ENCODE results near the gene PKMYT1. TPM values are rescaled to one million over a fixed set of nuclear protein-coding genes. Genes with fewer than 3 reads are reported as not detected.
"Not testable (repeated sequence)": the region's sequence is repeated elsewhere in the genome, so short reads cannot be mapped to it uniquely, and the experiment has no call there.

The PKMYT1 gene
- total RNA-seq, 1 donor from 2014 or later, result 3.6 TPM

DNA sequence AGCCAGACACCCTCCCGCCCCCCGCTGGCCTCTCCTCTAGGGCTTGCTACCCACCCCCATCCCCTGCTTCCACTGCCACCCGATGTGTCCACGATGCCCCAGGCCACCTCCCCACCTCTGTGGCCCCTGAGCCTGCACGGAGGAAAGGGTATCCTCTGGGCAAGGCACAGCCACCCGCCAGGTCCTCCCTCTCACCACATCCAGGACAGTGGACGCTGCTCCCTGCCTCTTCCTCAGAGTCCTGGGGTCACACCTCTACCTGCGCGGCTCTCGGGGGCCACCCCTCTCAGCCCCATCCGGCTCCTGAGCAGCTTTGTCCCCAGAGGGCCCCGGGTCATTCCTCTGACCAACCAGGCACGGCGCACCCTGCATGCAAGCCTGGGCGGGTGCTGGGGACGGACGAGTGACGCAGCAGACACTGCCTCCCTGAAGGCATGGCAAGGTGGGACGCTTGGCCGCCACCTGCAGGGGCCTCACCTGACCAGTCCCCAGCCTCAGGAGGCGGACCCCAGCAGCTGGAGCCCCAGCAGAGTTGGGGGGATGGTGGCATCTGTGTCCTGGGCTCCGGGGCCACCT is 43.7 kb downstream of the PKMYT1 start:
- no peak for DNase-seq (ENCODE audit: low read depth in 2 of 2)

GRCh38 chr16:2934450-2934849 is 45.8 kb downstream of the PKMYT1 start:
- DNase-seq (ENCODE audit: low read depth in 2 of 2), result no peak

DNA sequence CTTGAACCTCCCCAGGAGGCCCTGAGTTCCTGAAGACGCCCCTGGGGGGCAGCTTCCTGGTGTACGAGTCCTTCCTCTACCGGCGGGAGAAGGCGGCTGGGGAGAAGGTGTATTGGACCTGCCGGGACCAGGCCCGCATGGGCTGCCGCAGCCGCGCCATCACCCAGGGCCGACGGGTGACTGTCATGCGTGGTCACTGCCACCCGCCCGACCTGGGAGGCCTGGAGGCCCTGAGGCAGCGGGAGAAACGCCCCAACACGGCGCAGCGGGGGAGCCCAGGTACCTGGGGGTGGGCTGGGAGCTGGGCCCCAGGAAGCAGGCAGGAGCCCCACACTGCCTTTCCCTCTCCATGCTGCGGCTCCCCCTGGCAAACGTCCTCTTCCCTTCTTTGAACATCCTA is 46.5 kb downstream of the PKMYT1 start:
- no peak for DNase-seq (ENCODE audit: low read depth in 2 of 2)

- no peak for DNase-seq (ENCODE audit: low read depth in 2 of 2)
Measured at GRCh38 chr16:2933136-2933535, 47.1 kb downstream of the PKMYT1 start.

- not testable (repeated sequence) for DNase-seq (ENCODE audit: low read depth in 2 of 2)
Measured at GRCh38 chr16:2931231-2931914, 48.9 kb downstream of the PKMYT1 start.

DNA sequence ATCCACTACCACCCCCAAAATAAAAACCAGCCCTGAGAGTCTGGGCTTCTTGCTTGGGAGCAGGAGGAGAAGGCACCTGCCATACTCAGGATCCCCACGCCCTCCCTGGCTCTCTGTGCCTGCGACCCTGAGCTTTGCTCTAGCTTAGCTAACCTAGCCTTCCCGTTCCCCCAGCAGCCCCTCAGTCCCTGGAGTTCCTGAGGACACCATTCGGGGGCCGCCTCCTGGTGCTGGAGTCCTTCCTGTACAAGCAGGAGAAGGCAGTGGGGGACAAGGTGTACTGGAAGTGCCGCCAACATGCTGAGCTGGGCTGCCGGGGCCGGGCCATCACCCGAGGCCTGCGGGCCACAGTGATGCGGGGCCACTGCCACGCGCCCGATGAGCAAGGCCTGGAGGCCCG is 50.0 kb downstream of the PKMYT1 start:
- DNase-seq (ENCODE audit: low read depth in 2 of 2), result no peak

- no peak for DNase-seq (ENCODE audit: low read depth in 2 of 2)
Measured at GRCh38 chr16:2929693-2930092, 50.6 kb downstream of the PKMYT1 start.

DNA sequence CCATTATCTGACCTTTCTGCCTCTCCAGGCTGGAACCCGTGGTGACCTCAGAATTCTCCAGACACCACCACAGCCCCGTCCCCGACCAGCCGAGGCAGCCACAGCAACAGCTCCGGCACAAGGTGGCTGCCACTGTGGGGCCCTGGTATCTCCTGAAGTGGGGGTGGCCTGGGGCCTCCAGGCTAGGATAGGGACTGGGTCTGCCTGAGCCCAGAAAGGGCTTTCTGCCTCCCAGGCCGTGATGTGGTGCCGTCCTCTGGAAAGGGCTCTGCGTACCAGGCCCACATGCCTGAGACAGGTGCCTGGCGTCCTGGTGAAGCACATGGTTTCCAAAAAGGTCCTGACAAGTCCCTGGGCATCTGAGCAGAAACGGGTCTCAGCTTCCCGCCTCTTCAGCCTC is 51.5 kb downstream of the PKMYT1 start:
- DNase-seq (ENCODE audit: low read depth in 2 of 2), result no peak

- not testable (repeated sequence) for DNase-seq (ENCODE audit: low read depth in 2 of 2)
Measured at GRCh38 chr16:2928151-2928550, 52.1 kb downstream of the PKMYT1 start.

DNA sequence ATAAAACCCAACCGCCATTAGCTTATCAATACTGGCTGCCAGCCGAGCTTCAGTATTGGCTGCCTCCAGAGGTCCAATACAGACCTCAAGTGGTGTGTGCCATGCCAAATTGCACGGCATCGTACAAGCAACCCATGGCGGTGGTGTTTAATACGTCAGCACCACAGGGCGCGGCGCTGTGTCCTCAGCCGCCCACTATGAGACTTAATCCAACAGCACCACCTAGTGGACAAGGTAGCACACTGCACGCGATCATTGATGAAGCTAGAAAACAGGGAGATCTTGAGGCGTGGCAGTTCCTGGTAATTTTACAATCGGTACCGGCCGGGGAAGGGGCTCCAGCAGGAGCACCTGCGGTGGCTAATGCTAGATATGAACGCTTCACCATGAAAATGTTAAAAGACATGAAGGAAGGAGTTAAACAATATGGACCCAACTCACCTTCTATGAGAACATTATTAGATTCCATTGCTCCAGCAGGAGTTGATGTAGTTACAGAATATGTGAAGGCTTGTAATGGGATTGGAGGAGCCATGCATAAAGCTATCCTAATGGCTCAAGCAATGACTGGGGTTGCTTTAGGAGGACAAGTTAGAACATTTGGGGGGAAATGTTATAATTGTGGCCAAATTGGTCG is 53.1 kb downstream of the PKMYT1 start:
- peak; percentile 40 to 83 for DNase-seq (ENCODE audit: low read depth in 2 of 2)

DNA sequence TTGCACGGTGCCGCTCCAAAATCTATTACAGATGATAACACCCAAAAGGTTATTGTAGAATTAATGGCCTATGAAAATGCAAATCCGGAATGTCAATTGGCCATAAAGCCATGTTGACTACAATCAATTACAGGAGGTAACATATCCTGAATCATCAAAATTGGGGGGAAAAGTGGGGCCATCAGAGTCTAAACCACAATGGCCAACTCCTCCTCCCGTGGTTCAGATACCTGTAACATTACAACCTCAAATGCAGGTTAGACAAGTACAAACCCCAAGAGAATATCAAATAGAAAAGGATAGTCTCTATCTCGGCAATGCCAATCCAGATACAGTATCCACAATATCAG is 53.6 kb downstream of the PKMYT1 start:
- DNase-seq (ENCODE audit: low read depth in 2 of 2), result no peak

DNA sequence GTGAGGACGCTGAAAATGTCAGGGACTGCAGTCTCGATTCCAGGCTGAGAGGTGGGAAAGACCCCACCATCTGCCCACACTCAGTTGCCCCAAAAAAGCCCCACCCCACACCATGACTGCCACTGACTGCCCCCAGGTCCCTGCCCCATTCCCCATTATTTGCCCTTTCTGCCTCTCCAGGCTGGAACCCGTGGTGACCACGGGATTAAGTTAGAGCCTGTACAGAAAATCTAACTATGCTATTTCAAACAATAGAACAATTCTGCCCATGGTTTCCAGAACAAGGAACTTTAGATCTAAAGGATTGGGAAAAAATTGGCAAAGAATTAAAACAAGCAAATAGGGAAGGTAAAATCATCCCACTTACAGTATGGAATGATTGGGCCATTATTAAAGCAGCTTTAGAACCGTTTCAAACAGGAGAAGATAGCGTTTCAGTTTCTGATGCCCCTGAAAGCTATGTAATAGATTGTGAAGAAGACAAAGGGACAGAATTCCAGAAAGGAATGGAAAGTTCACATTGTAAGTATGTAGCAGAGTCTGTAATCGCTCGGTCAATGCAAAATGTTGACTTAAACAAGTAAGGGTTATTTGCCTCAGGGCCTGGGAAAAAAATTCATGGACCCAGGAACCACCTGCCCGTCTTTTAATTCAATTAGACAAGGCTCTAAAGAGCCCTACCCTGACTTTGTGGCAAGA is 54.1 kb downstream of the PKMYT1 start:
- DNase-seq (ENCODE audit: low read depth in 2 of 2), result no peak

GRCh38 chr16:2924901-2925755 is 55.1 kb downstream of the PKMYT1 start:
- DNase-seq (ENCODE audit: low read depth in 2 of 2), result no peak

DNA sequence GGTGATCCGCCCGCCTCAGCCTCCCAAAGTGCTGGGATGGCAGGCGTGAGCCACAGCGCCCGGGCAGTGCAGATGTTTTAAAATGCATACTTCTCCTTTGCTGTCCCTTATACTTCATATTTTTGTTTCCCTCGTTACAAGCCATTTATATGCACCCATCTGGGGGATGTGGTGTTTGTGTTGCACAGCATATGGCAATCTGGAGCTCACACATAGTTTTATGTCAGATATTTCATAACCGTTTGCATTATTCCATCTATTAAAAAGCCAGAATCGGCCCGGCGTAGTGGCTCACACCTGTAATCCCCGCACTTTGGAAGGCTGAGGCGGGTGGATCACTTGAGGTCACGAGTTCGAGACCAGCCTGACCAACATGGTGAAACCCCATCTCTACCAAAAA is 56.8 kb downstream of the PKMYT1 start:
- DNase-seq (ENCODE audit: low read depth in 2 of 2), result no peak

Other genes with a start within 250 kb of the PKMYT1 start
- 23.0 and 48.4 TPM in 2 replicates for gene SRRM2, start 227.8 kb downstream of the PKMYT1 start, total RNA-seq
- 224 and 321 TPM in 2 replicates for gene ELOB, start 203.2 kb downstream of the PKMYT1 start, total RNA-seq
- gene PRSS33, start 192.9 kb downstream of the PKMYT1 start, total RNA-seq, result not detected in 2 replicates
- not detected in 2 replicates for gene PRSS41, start 182.0 kb downstream of the PKMYT1 start, total RNA-seq
- gene PRSS21, start 163.2 kb downstream of the PKMYT1 start, total RNA-seq, result 0.89 and 1.8 TPM in 2 replicates
- 0.13 TPM in 1 of 2 replicates, not detected in the other for gene ZG16B, start 150.1 kb downstream of the PKMYT1 start, total RNA-seq
- not detected in 2 replicates for gene PRSS22, start 122.3 kb downstream of the PKMYT1 start, total RNA-seq
- gene FLYWCH2, start 97.2 kb downstream of the PKMYT1 start, total RNA-seq, result 31.5 and 33.1 TPM in 2 replicates
- gene FLYWCH1, start 68.5 kb downstream of the PKMYT1 start, total RNA-seq, result 19.0 and 26.6 TPM in 2 replicates
- not detected in 2 replicates for gene KREMEN2, start 16.2 kb downstream of the PKMYT1 start, total RNA-seq
- gene PAQR4, start 11.1 kb downstream of the PKMYT1 start, total RNA-seq, result 4.8 and 7.4 TPM in 2 replicates
- not detected in 2 replicates for gene CLDN9, start 32.5 kb upstream of the PKMYT1 start, total RNA-seq
- gene CLDN6, start 37.7 kb upstream of the PKMYT1 start, total RNA-seq, result not detected in 2 replicates
- 39.8 and 50.3 TPM in 2 replicates for gene TNFRSF12A, start 39.9 kb upstream of the PKMYT1 start, total RNA-seq
- gene HCFC1R1, start 43.5 kb upstream of the PKMYT1 start, total RNA-seq, result 3.1 and 4.4 TPM in 2 replicates
- 22.2 and 24.3 TPM in 2 replicates for gene THOC6, start 43.6 kb upstream of the PKMYT1 start, total RNA-seq
- gene BICDL2, start 56.5 kb upstream of the PKMYT1 start, total RNA-seq, result not detected in 2 replicates
- under 0.01 and 0.13 TPM in 2 replicates for gene MMP25, start 66.1 kb upstream of the PKMYT1 start, total RNA-seq
- 52.0 and 53.5 TPM in 2 replicates for gene IL32, start 85.2 kb upstream of the PKMYT1 start, total RNA-seq
- not detected in 2 replicates for gene ZSCAN10, start 118.8 kb upstream of the PKMYT1 start, total RNA-seq
- gene ZNF205, start 132.1 kb upstream of the PKMYT1 start, total RNA-seq, result 14.9 and 17.2 TPM in 2 replicates
- gene ZNF213, start 154.6 kb upstream of the PKMYT1 start, total RNA-seq, result 2.8 and 5.4 TPM in 2 replicates
- gene OR1F1, start 207.8 kb upstream of the PKMYT1 start, total RNA-seq, result not detected in 2 replicates